Common myeloid progenitor, CD34-positive (primary cell): ENCODE results near the gene SERINC2.
"Not testable (repeated sequence)": the region's sequence is repeated elsewhere in the genome, so short reads cannot be mapped to it uniquely, and the experiment has no call there.

Experiments
- CTCF ChIA-PET: fragments of 350-600 bp; sonication (Branson Sonifier 250); formaldehyde crosslinking; loops from one replicate; lab custom pipeline; 2021; ENCODE audit warnings: antibody characterized with exemption; lab: Charles Lee
- POLR2A ChIA-PET: fragments of 350-600 bp; sonication (Branson Sonifier 250); formaldehyde crosslinking; loops from one replicate; lab custom pipeline; 2021; ENCODE audit warnings: antibody characterized with exemption; lab: Charles Lee
- DNase-seq, 3 donors: peaks; one replicate each; pipeline versions ENCODE4 v3.0.0 to v3.0.0-alpha.2; 2013
- H3K27ac ChIP-seq, 2 experiments: 1 replicate in 1 of 2; 2 replicates in 1 of 2; pipeline ENCODE4 v1.7.0; 2013; ENCODE audit warnings: inconsistent platforms in 2 of 2, low read length in 2 of 2, mild to moderate bottlenecking in 2 of 2, low read depth in 1 of 2, moderate library complexity in 1 of 2; ENCODE audit not compliant: severe bottlenecking in 2 of 2, insufficient read depth in 1 of 2, poor library complexity in 1 of 2
- H3K27me3 ChIP-seq, 5 experiments: replicated peaks in 2 of 5; 1 replicate in 3 of 5; 2 replicates in 2 of 5; pipeline versions ENCODE4 v1.6.1 to v1.7.0; 2013; ENCODE audit warnings: low read length in 4 of 5, mild to moderate bottlenecking in 2 of 5, moderate library complexity in 2 of 5, inconsistent platforms in 1 of 5; ENCODE audit not compliant: insufficient read depth in 5 of 5, control insufficient read depth in 4 of 5
- H3K36me3 ChIP-seq, 4 experiments: 1 replicate in 2 of 4; 2 replicates in 2 of 4; pipeline versions ENCODE4 v1.6.1 to v1.7.0; 2013; ENCODE audit warnings: low read length in 3 of 4, control low read depth in 1 of 4, mild to moderate bottlenecking in 1 of 4; ENCODE audit not compliant: control insufficient read depth in 4 of 4, insufficient read depth in 4 of 4
- H3K4me1 ChIP-seq, 4 experiments: 1 replicate in 3 of 4; 2 replicates in 1 of 4; pipeline versions ENCODE4 v1.6.1 to v1.7.1; 2013; ENCODE audit warnings: low read length in 3 of 4, mild to moderate bottlenecking in 3 of 4, control low read depth in 1 of 4, inconsistent platforms in 1 of 4, moderate library complexity in 1 of 4; ENCODE audit not compliant: control insufficient read depth in 4 of 4, insufficient read depth in 4 of 4; ENCODE audit errors: control extremely low read depth in 1 of 4
- H3K4me3 ChIP-seq, 7 experiments: 1 replicate in 4 of 7; 2 replicates in 3 of 7; pipeline versions ENCODE4 v1.5.1 to v1.7.0; 2013; ENCODE audit warnings: mild to moderate bottlenecking in 7 of 7, low read length in 6 of 7, moderate library complexity in 6 of 7, inconsistent platforms in 2 of 7, low read depth in 2 of 7, control low read depth in 1 of 7; ENCODE audit not compliant: insufficient read depth in 4 of 7, control insufficient read depth in 1 of 7; ENCODE audit errors: extremely low read depth in 1 of 7
- H3K9me3 ChIP-seq, 5 experiments: 1 replicate in 4 of 5; 2 replicates in 1 of 5; pipeline versions ENCODE4 v1.6.1 to v1.7.1; 2013; ENCODE audit warnings: low read length in 4 of 5, mild to moderate bottlenecking in 2 of 5, inconsistent platforms in 1 of 5, low read depth in 1 of 5, moderate library complexity in 1 of 5; ENCODE audit not compliant: control insufficient read depth in 4 of 5, insufficient read depth in 2 of 5; ENCODE audit errors: control extremely low read depth in 1 of 5
- WGBS: methylation state at CpG from one replicate; pipeline ENCODE4 v1.1.5; 2013; ENCODE audit not compliant: insufficient coverage; 5-methylcytosine and 5-hydroxymethylcytosine counted together

SERINC2 gene

GRCh38 chr1:31467005-31467674 lies 54.1 kb downstream of the SERINC2 start:
- H3K27ac ChIP-seq: no peak overlapping the region
- no CpG with 5 or more reads among the region's 4 CpGs for WGBS
- peaks cover 0 to 5% (median 0%) of the 10 kb centered on the region in 4 experiments for H3K4me1 ChIP-seq
- POLR2A ChIA-PET: no interaction called here
- no peaks in the 10 kb centered on the region for H3K27me3 ChIP-seq
- CTCF ChIA-PET: interaction anchor here (0.6 kb wide), 1 partner anchor 96 kb away, joined by 3 read pairs; no protein-coding TSS in a partner anchor
- no peak for DNase-seq
- H3K9me3 ChIP-seq: peaks cover 6 to 27% (median 13%) of the 10 kb centered on the region in 5 experiments
- no peak overlapping the region for H3K4me3 ChIP-seq
- no peaks in the 10 kb centered on the region for H3K36me3 ChIP-seq

- DNase-seq: peak in 1 of 3 donors; percentile 33
- WGBS: 91% methylated on average over 7 of the region's 11 CpGs
- ChIA-PET CTCF (interaction anchor here (1.3 kb wide), 1 partner anchor 78 kb away, joined by 3 read pairs; no protein-coding TSS in a partner anchor), POLR2A (no interaction called here)
- Histone ChIP-seq H3K27me3 (no peaks in the 10 kb centered on the region), H3K4me1 (peaks cover 0 to 8% (median 2%) of the 10 kb centered on the region in 4 experiments), H3K9me3 (peaks cover 6 to 31% (median 11%) of the 10 kb centered on the region in 5 experiments), H3K27ac (no peak overlapping the region), H3K36me3 (no peaks in the 10 kb centered on the region), H3K4me3 (no peak overlapping the region)
Observed at GRCh38 chr1:31470794-31471315, 57.8 kb downstream of the SERINC2 start.

GRCh38 chr1:31471452-31472313 lies 58.7 kb downstream of the SERINC2 start:
- DNase-seq: peak; percentile 64 to 93 (median 89)
- H3K4me3 ChIP-seq, POLR2A ChIA-PET, H3K4me1 ChIP-seq, H3K27me3 ChIP-seq, H3K36me3 ChIP-seq: not testable (repeated sequence)
- Histone ChIP-seq H3K27ac (peak overlapping the region in 1 of 2 experiments; percentile 73), H3K9me3 (peaks cover 4 to 27% (median 8%) of the 10 kb centered on the region in 5 experiments)
- 76% methylated on average over 8 of the region's 8 CpGs for WGBS
- CTCF ChIA-PET: interaction anchor here (1.3 kb wide), 1 partner anchor 77 kb away, joined by 3 read pairs; no protein-coding TSS in a partner anchor

DNA sequence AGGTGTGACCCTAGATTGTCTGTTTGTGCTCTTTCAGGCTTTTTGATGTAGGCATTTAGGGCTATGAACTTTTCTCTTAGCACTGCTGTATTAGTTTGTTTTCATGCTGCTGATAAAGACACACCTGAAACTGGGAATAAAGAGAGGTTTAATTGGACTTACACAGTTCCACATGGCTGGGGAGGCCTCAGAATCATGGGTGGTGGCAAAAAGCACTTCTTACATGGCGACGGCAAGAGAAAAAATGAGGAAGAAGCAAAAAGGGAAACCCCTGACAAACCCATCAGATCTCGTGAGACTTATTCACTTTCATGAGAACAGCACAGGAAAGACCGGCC lies 59.3 kb downstream of the SERINC2 start:
- Histone ChIP-seq H3K9me3 (peaks cover 2 to 21% (median 5%) of the 10 kb centered on the region in 5 experiments), H3K4me1 (peaks cover 0 to 13% (median 4%) of the 10 kb centered on the region in 4 experiments), H3K27ac (peak overlapping the region in 1 of 2 experiments; percentile 73)
- H3K36me3 ChIP-seq, H3K4me3 ChIP-seq, H3K27me3 ChIP-seq, POLR2A ChIA-PET: not testable (repeated sequence)
- peak in 2 of 3 donors; percentile 37 to 64 for DNase-seq
- CTCF ChIA-PET: interaction anchor here (1.3 kb wide), 1 partner anchor 77 kb away, joined by 3 read pairs; no protein-coding TSS in a partner anchor
- 0% methylated on average over 2 of the region's 4 CpGs for WGBS

- H3K27me3 ChIP-seq, POLR2A ChIA-PET, H3K36me3 ChIP-seq, DNase-seq, H3K4me3 ChIP-seq: not testable (repeated sequence)
- WGBS: 100% methylated on average over 1 of the region's 1 CpG
- CTCF ChIA-PET: interaction anchor here (0.9 kb wide), 1 partner anchor 11 kb away, joined by 3 read pairs; no protein-coding TSS in a partner anchor
- Histone ChIP-seq H3K27ac (peak overlapping the region in 1 of 2 experiments; percentile 73), H3K4me1 (peaks cover 0 to 16% (median 5%) of the 10 kb centered on the region in 4 experiments), H3K9me3 (peaks cover 0 to 18% (median 5%) of the 10 kb centered on the region in 5 experiments)
Observed at GRCh38 chr1:31472673-31473072, 59.7 kb downstream of the SERINC2 start.

- Histone ChIP-seq H3K4me1 (peaks cover 0 to 19% (median 6%) of the 10 kb centered on the region in 4 experiments), H3K9me3 (peaks cover 0 to 13% (median 4%) of the 10 kb centered on the region in 5 experiments)
- H3K36me3 ChIP-seq, DNase-seq, H3K4me3 ChIP-seq, POLR2A ChIA-PET, H3K27ac ChIP-seq, H3K27me3 ChIP-seq: not testable (repeated sequence)
- CTCF ChIA-PET: interaction anchor here (0.7 to 1.6 kb wide), 3 partner anchors 8 to 33 kb away, joined by 3 read pairs; no protein-coding TSS in a partner anchor
Observed at GRCh38 chr1:31473508-31473907, 60.5 kb downstream of the SERINC2 start.
